ENCODE measurements around the gene CDCP2.

CDCP2 gene

GRCh38 chr1:54115520-54115919, 37.3 kb downstream of the CDCP2 start:
- Histone ChIP-seq H3K79me2 (ENCODE audit: insufficient read depth, low read length) (no peaks in the 10 kb centered on the region), H3K27ac (ENCODE audit: low read length) (no peak overlapping the region), H3K27me3 (ENCODE audit: insufficient read depth, low read length, poor library complexity) (no peaks in the 10 kb centered on the region), H2AFZ (ENCODE audit: low read depth, low read length) (no peak overlapping the region), H3K4me1 (ENCODE audit: insufficient read depth, low read length) (no peaks in the 10 kb centered on the region), H3K9me3 (ENCODE audit: insufficient read depth, low read length, severe bottlenecking) (no peaks in the 10 kb centered on the region), H3K4me3 (ENCODE audit: low read depth in 1 of 2, low read length in 2 of 2) (no peak overlapping the region), H4K20me1 (ENCODE audit: insufficient read depth, low read length) (no peaks in the 10 kb centered on the region), H3K36me3 (ENCODE audit: insufficient read depth, low read length) (no peaks in the 10 kb centered on the region), H3K4me2 (ENCODE audit: insufficient read depth, low read length) (no peak overlapping the region), H3K9ac (ENCODE audit: low read depth, low read length) (no peak overlapping the region)
- no peak for DNase-seq
- ATAC-seq (ENCODE audit: insufficient read depth, low read depth), result no peak
- TF ChIP-seq CTCF (IDR thresholded peaks at IDR 0.05; ENCODE audit: borderline replicate concordance, extremely low read depth, low read length, poor library complexity, severe bottlenecking), result no peak
- no peak for TF ChIP-seq EZH2 (IDR thresholded peaks at IDR 0.05; ENCODE audit: borderline replicate concordance, low read depth, low read length, severe bottlenecking)

GRCh38 chr1:54114955-54115354, 37.8 kb downstream of the CDCP2 start:
- H3K9ac ChIP-seq (ENCODE audit: low read depth, low read length), result no peak overlapping the region
- no peak overlapping the region for H2AFZ ChIP-seq (ENCODE audit: low read depth, low read length)
- no peaks in the 10 kb centered on the region for H3K4me1 ChIP-seq (ENCODE audit: insufficient read depth, low read length)
- H3K4me2 ChIP-seq (ENCODE audit: insufficient read depth, low read length), result no peak overlapping the region
- no peaks in the 10 kb centered on the region for H3K9me3 ChIP-seq (ENCODE audit: insufficient read depth, low read length, severe bottlenecking)
- no peak overlapping the region for H3K27ac ChIP-seq (ENCODE audit: low read length)
- TF ChIP-seq EZH2 (IDR thresholded peaks at IDR 0.05; ENCODE audit: borderline replicate concordance, low read depth, low read length, severe bottlenecking) (no peak), CTCF (IDR thresholded peaks at IDR 0.05; ENCODE audit: borderline replicate concordance, extremely low read depth, low read length, poor library complexity, severe bottlenecking) (no peak)
- ATAC-seq (ENCODE audit: insufficient read depth, low read depth) (no peak), DNase-seq (no peak)
- H3K4me3 ChIP-seq (ENCODE audit: low read depth in 1 of 2, low read length in 2 of 2), result no peak overlapping the region
- no peaks in the 10 kb centered on the region for H3K36me3 ChIP-seq (ENCODE audit: insufficient read depth, low read length)
- no peaks in the 10 kb centered on the region for H3K27me3 ChIP-seq (ENCODE audit: insufficient read depth, low read length, poor library complexity)
- no peaks in the 10 kb centered on the region for H4K20me1 ChIP-seq (ENCODE audit: insufficient read depth, low read length)
- no peaks in the 10 kb centered on the region for H3K79me2 ChIP-seq (ENCODE audit: insufficient read depth, low read length)

GRCh38 chr1:54114001-54114400, 38.8 kb downstream of the CDCP2 start:
- DNase-seq (no peak), ATAC-seq (ENCODE audit: insufficient read depth, low read depth) (no peak)
- Histone ChIP-seq H3K79me2 (ENCODE audit: insufficient read depth, low read length) (no peaks in the 10 kb centered on the region), H3K4me3 (ENCODE audit: low read depth in 1 of 2, low read length in 2 of 2) (no peak overlapping the region), H3K36me3 (ENCODE audit: insufficient read depth, low read length) (no peaks in the 10 kb centered on the region), H3K9ac (ENCODE audit: low read depth, low read length) (no peak overlapping the region), H3K27ac (ENCODE audit: low read length) (no peak overlapping the region), H3K4me1 (ENCODE audit: insufficient read depth, low read length) (no peaks in the 10 kb centered on the region), H3K9me3 (ENCODE audit: insufficient read depth, low read length, severe bottlenecking) (no peaks in the 10 kb centered on the region), H4K20me1 (ENCODE audit: insufficient read depth, low read length) (no peaks in the 10 kb centered on the region), H2AFZ (ENCODE audit: low read depth, low read length) (no peak overlapping the region), H3K27me3 (ENCODE audit: insufficient read depth, low read length, poor library complexity) (no peaks in the 10 kb centered on the region), H3K4me2 (ENCODE audit: insufficient read depth, low read length) (no peak overlapping the region)
- TF ChIP-seq EZH2 (IDR thresholded peaks at IDR 0.05; ENCODE audit: borderline replicate concordance, low read depth, low read length, severe bottlenecking) (no peak), CTCF (IDR thresholded peaks at IDR 0.05; ENCODE audit: borderline replicate concordance, extremely low read depth, low read length, poor library complexity, severe bottlenecking) (no peak)
